HG02571 (cell line): ENCODE results near the gene TOMM70.
"Not testable (repeated sequence)": the region's sequence is repeated elsewhere in the genome, so short reads cannot be mapped to it uniquely, and the experiment has no call there.

Experiments
- ATAC-seq: cut with Tn5 transposase; IDR thresholded peaks from one replicate; pipeline ENCODE4 v1.9.1; 2021; ENCODE audit warnings: mild to moderate bottlenecking, moderate library complexity; ENCODE audit not compliant: unreplicated experiment

TOMM70 gene

DNA sequence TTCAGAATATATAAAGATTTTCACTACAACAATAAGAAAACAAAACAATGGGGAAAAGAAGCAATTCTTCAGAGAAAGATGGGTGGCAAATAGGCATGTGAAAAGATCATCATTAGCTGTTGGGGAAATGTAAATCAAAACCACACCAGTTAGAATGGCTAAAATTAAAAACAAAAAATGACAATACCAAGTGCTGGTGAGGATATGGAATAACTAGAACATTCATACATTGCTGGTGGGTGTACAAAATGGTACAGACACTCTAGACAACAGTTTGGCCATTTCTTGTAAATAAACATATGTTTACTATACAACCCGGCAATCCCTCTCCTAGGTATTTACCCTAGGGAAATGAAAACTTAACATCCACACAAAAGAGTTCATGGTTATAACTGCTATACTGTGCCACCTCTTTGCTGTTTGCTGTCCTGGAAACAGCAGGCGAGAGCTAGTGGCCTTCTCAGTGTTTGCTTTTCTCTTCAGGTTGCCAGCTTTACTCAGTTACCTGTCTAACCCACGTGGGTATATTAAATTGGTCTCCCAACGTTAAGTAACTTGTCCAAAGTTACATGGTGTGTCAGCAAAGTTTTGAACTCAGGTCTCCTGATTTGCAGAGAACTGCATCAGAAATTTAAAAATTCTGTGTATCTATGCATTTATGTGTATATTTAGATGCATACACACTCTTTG lies 70.9 kb downstream of the TOMM70 start:
- no peak for ATAC-seq

DNA sequence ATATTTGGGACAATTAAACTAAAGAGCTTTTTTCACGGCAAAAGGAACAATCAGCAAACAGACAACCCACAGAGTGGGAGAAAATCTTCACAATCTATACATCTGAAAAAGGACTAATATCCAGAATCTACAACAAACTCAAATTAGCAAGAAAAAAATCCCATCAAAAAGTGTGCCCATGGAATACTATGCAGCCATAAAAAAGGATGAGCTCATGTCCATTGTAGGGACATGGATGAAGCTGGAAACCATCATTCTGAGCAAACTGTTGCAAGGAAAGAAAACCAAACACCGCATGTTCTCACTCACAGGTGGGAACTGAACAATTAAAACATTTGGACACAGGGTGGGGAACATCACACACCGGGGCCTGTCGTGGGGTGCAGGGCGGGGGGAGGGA lies 73.5 kb downstream of the TOMM70 start:
- not testable (repeated sequence) for ATAC-seq

DNA sequence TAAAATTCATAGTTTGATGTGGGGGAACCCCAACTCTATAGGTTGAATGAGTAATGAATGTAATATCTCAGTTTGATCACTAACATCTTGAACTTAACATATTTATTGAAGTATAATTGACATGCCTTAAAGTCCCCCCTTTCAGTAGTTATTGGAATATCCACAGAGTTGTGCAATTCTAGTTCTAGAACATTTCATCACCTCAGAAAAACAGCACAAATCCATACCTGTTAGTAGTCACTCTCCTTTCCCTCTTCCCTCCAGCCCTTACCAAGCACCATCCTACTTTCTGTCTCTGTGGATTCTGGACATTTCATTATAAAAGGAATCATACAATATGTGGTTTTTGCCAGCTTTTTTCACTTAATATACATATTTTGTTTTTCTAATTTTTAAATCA lies 75.1 kb downstream of the TOMM70 start:
- ATAC-seq: no peak

DNA sequence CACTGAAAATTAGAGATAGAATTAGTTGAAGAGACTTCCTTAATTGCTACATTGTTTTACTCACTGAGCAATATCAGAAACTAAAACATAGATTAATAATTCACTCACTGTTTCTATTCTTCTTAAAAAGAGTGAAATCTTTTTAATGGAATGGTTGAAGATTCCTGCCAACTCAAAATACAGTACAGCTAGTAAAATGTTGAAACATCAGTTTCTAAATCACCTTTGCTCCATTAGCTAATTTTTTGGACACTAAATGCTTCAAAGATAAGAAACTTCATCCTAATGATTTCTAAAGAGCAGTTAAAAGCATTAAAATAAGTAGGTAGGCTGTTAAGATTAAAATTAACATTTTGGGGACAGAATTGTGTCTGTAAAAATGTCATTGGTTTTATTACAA lies 76.8 kb downstream of the TOMM70 start:
- ATAC-seq: no peak

DNA sequence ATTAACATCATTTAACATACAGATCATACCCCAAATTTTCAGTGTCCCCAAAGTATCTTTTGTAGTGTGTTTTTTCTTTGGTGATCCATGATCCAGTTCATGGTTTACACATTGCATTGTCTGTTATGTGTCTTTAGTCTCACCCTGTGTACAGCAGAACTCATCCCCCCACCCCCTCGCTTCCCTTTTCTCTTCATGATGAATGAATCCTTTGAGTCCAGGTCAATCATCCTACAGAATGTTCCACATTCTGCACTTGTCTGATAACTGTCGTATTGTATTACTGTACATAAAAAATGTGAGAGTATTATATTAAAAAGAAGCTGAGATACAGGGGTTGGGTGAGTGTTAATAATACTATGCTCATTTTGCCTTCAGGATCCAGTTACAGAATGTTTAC lies 80.9 kb downstream of the TOMM70 start:
- ATAC-seq: no peak

DNA sequence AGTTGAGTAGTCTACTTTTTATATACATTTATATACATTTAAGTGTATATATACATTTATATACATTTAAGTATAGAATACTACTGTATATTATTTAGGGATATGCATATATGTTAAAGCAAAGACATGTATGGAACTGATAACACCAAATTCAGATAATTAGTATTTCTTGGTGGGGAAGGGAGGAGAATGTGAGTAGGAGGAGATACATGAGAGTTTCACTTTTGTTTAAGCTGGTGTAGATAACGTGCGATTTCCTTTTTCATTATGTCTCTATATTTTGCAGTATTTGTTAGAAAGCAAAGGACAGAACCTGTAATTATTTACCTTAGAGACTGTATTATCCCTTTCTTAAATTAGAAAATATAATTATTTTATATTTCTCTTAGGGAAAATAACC lies 83.0 kb downstream of the TOMM70 start:
- no peak for ATAC-seq

DNA sequence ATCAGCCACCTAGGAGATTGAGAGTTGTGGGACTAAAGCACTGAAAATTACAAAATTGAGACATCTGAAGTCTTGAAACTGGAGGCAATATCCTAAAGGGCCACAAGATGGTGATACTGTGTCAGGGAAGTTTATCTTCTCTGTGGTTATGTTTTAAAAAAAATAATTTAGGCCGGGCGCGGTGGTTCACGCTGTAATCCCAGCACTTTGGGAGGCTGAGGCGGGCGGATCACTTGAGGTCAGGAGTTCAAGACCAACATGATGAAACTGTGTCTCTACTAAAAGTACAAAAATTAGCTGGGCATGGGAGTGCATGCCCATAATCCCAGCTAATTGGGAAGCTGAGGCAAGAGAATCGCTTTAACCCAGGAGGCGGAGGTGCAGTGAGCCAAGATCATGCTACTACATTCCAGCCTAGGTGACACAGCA lies 84.2 kb downstream of the TOMM70 start:
- ATAC-seq: peak; percentile 59
